HG02885 (cell line): Measurements from ENCODE around the gene OR5H14.
"Not testable (repeated sequence)": the region's sequence is repeated elsewhere in the genome, so short reads cannot be mapped to it uniquely, and the experiment has no call there.

Source experiments
- ATAC-seq: cut with Tn5 transposase; IDR thresholded peaks from one replicate; pipeline ENCODE4 v1.9.1; 2021; ENCODE audit warnings: mild to moderate bottlenecking; ENCODE audit not compliant: unreplicated experiment, poor library complexity

The OR5H14 gene

DNA sequence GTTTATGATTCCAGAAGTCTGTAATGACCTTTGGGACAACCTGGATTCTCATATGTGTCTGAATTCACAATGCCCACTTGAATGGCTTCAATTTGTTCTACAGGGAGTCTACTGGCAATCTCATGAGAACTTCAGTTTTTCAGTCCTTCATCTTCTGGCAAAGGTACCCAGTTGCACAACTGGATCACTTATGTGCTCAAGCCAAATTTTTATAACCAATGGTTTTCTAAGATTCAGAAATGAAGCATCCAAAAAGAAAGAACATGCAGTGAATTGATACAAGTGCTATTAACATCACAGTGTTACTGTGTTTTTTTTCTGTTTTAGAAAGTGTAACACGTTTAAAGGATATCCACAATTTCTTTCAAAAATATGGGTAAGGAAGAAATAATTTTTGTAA, at the start of gene OR5H14:
Gene OR5H14 (plus strand): TSS at position 301 of the 400 bp plus-strand sequence. CDS start 1,907 bp downstream, outside the sequence.
- ATAC-seq = no peak

DNA sequence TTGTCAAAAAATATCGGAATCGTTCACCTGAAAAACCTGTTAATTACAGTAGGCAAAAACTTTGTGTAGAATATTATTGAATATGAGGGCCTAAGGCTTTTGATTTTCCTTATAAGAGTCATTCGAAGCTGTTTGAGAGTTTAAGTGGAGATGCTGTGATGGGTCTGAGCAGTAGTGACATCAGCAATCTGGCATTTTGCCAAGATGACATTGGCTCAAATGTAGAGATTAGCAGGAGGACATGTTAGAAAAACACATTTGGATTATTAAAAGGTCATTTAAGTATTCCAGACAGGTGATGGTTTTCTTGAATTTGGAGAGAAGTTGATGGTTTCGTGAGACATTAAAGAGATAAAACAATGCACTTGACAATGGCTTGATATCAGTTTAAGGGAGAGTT, 47.4 kb upstream of the OR5H14 start:
- ATAC-seq = no peak

DNA sequence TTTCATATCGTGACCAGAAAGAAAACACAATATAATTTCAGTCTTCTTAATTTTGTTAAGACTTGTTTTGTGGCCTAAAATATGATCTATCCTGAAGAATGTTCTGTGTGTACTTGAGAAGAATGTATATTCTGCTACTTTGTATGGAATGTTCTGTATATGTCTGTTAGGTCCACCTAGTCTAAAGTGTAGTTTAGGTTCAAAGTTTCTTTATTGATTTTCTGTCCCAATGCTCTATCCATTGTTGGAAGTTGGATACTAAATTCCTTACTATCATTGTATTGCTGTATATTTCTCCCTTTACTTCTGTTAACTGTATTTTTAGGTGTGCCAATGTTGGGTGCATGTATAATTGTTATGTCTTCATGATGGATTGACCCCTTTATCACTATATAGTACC, 39.1 kb upstream of the OR5H14 start:
- ATAC-seq = no peak

DNA sequence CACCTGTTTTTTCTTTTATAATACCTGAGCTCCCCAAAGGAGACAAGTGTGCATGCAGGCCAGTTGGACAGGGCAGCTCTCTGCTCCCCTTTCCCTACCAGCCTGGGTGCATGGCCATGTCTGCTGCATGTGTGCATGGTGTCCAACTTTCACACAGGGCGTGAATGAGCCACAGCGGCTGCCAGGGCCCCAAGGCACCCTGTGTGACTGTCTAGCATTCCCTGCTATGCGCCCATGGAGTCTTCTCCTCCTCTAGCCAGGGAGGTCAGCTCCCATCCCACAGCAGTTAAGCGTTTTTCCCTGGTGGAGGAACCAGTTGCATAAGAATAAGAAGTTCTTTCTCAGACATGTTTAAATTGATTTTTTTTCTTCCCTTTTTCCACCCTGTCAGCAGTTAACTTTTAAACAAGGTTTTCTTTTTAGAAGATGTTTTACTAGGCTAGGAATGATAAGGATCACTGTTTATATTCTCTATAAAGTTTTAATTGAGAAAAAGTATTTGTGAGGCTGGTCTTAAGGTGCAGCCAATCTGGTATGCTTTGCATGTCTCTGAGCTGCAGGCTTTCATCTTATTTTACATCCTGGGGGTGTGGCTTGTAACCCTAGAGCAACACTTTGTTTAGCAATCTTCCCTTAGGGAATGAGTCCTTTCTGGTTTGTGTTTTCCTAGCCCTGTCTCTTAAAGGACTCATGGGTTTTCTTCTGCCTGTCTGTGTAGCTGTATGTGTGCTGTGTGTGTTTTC, 37.3 kb upstream of the OR5H14 start:
- no peak for ATAC-seq

DNA sequence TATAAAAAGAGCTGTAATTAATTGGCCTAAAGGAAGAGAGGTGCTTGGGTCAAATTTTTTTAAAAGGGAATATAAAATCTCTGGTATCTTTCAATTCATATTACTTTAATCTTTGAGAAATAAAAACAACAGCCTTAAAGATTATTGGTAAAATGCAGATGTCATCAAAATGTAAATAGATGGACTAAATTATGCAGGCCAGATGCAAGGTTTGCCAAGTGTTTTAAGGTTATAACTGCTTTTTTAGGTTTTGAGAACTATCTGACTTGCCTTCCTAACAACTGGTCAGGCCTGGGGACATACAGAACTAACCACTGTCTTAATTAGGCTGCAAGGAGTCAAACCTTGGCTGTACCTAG, 36.8 kb upstream of the OR5H14 start:
- ATAC-seq = no peak

DNA sequence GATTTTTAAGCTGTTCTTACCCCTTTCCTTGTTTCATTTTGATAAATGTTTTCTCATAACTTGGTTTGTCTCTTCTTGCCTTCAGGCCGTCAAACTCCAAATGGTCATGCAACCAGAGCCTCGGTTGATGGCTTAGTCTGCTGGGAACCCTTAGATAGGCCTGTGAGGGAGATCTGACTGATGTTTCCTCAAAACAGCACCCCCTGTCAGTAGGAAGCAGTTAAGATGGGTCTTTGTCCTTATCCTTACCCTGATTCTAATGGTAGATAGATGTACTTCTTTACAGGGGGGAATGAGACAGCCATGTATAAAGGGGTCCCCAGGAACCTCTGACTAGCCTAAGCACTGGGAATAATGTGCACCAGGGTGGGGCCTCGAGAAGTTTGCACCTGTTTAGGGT, 33.0 kb upstream of the OR5H14 start:
- ATAC-seq = no peak

DNA sequence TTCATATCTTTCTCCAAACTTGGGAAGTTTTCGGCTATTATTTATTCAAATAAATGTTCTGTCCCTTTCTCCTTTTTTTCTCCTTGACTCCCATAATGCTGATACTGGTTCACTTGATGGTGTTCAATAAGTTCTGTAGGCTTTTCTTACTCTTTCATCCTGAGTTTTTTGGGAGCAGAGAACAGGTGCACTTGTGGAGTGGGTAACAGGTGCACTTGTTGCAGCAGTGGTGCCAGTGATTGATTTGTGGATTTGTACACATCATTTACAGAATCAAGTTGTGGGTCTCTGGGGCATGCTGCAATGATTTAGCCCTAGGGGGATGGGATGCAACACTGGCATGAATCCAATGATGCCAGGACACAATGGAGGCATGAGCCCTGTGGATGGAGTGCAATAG, 31.6 kb upstream of the OR5H14 start:
- ATAC-seq = no peak

DNA sequence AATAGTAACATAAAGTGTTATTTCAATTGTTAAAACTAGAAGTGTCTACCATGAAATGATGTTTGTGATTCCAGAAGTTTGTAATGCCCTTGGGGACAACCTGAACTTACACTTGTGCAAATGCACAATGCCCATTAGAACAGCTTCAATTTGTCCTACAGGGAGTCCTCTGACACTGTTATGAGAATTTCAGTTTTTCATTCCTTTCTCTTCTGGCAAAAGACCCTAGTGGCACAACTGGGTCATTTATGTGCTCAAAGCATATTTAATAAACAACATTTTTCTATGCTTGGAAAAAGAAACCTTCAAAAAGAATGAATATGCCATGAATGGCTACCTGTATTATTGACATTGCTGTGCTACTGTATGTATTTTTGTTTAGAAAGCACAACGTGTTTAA, 16.9 kb upstream of the OR5H14 start, which contains the start of gene OR5H1:
Gene OR5H1 (plus strand): TSS at position 301 of the 400 bp plus-strand sequence. CDS start 1,977 bp downstream, outside the sequence.
- ATAC-seq = no peak

DNA sequence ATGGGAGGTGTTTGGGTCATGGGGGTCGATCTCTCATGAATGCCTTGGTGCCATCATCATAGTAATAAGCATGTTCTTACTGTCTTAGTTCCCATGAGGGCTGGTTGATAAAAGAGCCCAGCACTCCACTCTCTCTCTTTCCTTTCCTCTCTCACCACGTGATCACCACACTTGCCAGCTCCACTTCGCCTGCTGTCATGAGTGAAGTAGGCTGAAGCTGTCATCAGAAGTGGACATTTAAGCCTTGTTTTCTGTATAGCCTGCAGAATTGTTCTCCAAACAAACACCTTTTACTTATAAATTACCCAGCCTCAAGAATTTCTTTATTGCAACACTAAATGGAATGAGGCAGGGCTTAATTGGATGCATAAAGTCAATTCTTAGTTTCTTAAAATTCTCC, 10.6 kb upstream of the OR5H14 start:
- ATAC-seq = no peak

DNA sequence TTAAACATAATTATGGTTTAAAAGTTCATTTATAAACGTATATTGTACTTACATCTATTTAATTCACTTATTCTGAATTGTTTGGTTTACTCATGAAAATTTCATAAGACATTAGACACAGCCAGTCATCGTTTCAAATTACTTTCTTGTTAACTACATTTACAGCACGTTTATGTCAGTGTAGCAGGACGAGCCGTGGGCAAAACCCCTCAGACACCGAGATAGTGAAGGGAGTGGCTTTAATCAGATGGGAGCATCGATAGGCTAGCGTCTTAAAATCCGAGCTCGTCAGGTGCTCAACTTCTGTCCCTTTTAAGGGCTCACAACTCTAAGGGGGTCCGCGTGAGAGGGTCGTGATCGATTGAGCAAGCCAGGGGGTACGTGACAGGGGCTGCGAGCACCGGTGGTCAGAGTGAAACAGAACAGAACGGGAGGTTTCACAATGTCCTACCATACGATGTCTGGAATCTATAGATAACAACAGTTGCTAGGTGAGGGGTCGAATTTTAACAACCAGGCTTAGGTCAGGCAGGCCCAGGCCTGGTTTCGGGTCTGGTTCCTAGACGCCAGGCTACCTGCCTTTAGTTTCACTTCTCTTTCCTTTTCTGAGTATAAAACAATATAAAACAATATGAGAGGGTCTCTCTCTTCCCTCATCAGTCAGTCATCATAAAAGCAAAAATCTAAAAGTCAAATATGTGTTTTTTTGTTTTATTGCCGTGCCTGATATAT, 9.3 kb upstream of the OR5H14 start:
- ATAC-seq = not testable (repeated sequence)

DNA sequence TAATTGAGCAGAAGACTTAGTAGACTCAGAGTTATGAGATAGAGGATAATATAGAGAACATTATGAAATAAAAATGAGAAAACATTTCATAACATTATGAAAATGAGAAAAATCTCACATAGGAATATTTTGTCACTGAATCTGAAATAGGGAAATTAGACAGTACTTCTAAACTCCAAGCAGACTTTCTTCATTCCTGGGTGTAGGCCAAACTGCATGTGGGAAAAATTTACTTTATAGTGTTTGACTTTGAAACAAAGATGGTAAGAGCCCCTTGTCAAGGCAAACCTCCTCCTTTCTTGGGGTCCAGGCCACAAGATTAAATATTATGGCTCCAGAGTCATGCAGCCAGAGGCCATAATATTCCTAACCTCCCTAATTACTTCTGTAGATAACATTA, 6.7 kb upstream of the OR5H14 start:
- no peak for ATAC-seq

DNA sequence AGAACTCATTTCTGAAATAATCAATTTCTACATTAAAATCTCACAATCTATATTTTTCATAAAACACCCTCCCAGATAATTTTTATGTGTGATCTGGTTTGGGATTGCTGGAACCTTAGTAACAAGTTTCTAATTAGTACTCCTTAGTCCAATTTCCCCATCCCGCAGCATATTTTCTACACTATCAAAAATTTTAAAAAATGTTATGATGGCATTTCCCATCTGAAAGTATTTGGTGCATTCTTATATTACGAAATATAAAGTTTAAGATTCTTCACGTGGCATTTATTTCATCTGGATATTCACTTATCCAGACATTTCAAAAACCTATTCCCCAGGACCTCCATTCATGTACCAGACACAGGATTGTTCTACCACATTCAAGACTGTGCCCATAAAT, 1.5 kb downstream of the OR5H14 start:
- no peak for ATAC-seq

DNA sequence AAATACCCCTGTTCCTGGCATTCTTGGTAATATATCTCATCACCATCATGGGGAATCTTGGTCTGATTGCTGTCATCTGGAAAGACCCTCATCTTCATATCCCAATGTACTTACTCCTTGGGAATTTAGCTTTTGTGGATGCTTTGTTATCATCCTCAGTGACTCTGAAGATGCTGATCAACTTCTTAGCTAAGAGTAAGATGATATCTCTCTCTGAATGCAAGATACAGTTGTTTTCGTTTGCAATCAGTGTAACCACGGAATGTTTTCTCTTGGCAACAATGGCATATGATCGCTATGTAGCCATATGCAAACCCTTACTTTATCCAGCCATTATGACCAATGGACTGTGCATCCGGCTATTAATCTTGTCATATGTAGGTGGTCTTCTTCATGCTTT, 2.2 kb downstream of the OR5H14 start:
- ATAC-seq = not testable (repeated sequence)

DNA sequence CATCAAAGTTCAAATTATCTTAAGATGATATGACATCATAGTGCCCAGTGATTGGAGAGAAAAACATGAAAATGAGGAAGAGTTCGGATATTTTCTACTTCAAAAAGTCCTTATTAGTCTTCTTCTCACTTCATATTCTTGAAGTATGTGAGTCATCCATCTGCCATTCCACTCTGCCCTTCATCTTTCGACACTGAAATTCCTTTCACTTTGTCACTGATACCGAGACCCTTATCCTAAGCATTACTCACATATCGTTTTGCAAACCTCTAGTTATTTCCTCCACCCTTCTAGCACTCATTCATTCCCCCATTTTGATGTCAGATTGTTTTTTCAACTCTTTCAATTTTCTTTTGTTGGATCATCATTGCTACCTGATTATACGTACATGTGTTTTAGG, 4.0 kb downstream of the OR5H14 start:
- no peak for ATAC-seq

DNA sequence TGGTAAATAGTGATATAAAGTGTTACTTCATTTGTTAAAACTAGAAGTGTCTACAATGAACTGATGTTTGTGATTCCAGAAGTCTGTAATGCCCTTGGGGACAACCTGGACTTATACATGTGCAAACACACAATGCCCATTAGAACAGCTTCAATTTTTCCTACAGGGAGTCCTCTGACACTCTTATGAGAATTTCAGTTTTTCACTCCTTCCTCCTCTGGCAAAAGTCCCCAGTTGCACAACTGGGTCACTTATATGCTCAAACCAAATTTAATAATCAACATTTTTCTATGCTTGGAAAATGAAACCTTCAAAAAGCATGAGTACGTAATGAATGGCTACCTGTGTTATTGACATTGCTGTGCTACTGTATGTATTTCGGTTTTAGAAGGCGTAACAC, 19.1 kb downstream of the OR5H14 start, which contains the start of gene OR5H15:
Gene OR5H15 (plus strand): TSS at position 301 of the 400 bp plus-strand sequence. CDS start 2,004 bp downstream, outside the sequence.
- no peak for ATAC-seq

DNA sequence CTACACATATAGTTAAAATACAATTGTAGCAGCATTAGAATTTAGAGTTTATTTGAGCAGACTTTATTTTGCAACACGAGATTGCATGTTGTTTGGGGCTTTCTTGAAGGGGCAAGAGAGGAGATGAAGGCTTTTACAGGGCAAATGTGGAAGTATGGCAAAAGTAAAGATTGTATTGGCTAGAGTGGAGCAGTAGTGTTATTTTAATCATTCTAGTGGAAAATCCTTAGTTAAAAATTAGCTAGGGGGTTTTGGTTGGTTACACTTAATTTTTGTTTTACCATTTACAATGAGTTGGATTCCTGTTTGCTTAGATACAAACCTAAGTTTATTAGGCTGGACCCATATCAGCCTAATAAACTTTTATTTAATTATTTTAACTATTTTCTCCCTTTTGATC, 23.8 kb downstream of the OR5H14 start:
- no peak for ATAC-seq

DNA sequence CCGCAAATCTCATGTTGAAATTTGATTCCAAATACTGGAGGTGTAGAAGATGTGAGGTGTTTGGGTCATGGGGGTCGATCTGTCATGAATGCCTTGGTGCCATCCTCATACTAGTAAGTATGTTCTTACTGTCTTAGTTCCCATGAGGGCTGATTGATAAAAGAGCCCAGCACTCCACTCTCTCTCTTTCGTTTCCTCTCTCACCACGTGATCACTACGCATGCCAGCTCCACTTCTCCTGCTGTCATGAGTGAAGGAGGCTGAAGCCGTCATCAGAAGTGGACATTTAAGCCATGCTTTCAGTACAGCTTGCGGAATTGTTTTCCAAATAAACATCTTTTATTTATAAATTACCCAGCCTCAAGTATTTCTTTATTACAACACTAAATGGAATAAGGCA, 25.3 kb downstream of the OR5H14 start:
- peak; percentile 49 for ATAC-seq

DNA sequence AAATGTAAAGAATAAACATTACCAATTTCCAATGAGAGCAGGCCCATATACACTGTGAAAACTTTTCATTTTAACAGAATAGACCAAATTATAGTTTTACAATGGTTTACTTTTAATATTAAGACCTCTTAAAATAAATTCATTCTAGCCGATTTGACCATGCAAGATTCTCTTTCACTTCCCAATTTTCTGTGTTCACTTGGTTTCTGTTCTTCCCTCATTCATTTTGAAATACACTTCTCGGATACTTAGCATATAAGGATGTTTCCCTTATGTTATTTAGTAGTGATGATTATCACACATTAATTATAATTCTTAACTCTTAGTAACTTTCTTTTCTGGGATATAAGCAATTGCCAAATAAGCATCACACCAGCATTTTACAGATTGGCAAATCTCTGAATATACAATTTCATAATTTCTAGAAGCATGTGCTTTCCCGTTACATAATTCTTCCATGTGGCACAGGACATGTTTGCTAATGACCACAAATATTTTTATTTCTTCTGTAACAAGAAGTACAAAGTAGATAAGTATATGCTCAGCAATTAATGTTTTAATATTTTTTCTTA, 33.1 kb downstream of the OR5H14 start:
- no peak for ATAC-seq

DNA sequence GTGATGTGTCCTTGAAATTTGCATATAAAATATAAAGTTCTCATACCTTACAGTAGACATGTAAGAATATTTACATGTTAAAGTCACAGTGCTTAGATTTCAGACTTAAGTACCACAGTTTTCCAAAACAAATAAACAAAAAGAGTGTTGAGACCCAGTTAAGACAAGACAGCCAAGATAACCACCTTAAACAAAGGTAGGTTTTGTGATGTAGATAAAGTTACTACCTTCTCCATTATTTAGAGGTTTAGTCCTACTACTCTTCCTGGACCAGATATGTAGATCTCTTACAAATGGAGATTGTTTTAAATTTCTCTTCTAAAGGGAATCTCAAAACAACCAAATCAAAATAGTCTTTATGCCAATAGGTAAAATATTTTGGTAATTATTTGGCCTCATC, 34.9 kb downstream of the OR5H14 start:
- ATAC-seq = no peak

DNA sequence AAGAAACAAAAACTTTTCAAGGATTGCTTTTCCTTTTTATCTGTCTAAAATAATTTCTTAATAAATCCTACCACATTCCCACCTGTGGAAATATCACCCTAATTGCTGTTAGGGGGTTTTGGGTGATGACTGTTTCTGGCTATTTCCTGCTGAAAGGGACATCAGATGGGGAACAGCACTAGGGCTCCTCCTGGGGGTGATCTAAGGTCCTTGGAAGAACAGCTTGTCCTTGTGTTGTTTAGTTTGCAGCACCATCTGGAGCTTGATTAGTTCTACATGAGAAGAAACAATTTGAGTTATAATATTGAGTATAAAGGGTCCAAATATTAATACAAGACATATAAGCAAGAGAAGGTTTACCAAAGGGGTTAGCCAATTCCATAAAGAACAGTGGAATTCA, 37.9 kb downstream of the OR5H14 start:
- ATAC-seq = no peak

DNA sequence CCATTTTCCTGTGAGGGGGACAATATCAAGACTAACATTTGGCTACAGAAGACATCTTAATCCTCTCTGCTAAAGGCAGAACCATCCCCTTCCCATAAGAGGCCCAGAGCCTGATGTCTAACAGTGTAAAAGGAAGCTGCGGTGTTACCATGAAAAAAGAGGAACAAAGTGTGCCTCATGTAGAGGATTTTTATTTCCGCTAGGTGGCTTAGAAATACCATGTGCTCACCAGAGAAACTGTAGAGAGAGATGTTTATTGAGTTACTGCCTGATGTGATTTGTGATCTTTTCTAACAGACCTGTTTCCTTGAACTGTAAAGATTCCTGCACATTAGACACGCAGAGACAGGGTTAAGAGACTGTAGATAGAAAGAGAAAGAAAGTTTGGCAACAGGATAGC, 41.3 kb downstream of the OR5H14 start:
- peak; percentile 71 for ATAC-seq
